Spleen (tissue), 11 donors: ENCODE data around the gene MRPL4. TPM values are rescaled to one million over a fixed set of nuclear protein-coding genes. Genes with fewer than 3 reads are reported as not detected.
"Not testable (repeated sequence)": the region's sequence is repeated elsewhere in the genome, so short reads cannot be mapped to it uniquely, and the experiment has no call there.

Source experiments
- DNase-seq: peaks from one replicate; pipeline ENCODE4 v3.0.0-alpha.2; 2020
- H3K27ac ChIP-seq, 8 donors: fragments of 200-600 bp; sonication (generic) in 7 of 8; 1 replicate in 4 of 8; 2 replicates in 4 of 8; pipeline versions ENCODE4 v1.5.0 to v1.8.0; 2016 to 2021; ENCODE audit warnings: inconsistent platforms in 4 of 8, mild to moderate bottlenecking in 4 of 8, moderate library complexity in 1 of 8
- H3K27me3 ChIP-seq, 7 donors: fragments of 200-600 bp; sonication (generic) in 6 of 7; replicated peaks in 1 of 7; 1 replicate in 4 of 7; 2 replicates in 3 of 7; pipeline versions ENCODE4 v1.5.0 to v1.8.0; 2016 to 2021; ENCODE audit warnings: inconsistent platforms in 3 of 7, mild to moderate bottlenecking in 1 of 7
- H3K36me3 ChIP-seq, 6 donors: fragments of 200-600 bp; sonication (generic) in 5 of 6; 1 replicate in 4 of 6; 2 replicates in 2 of 6; pipeline versions ENCODE4 v1.5.0 to v1.8.0; 2016 to 2021; ENCODE audit warnings: inconsistent platforms in 2 of 6
- H3K4me1 ChIP-seq, 6 donors: fragments of 200-600 bp; sonication (generic) in 5 of 6; 1 replicate in 3 of 6; 2 replicates in 3 of 6; pipeline versions ENCODE4 v1.5.0 to v1.8.0; 2016 to 2021; ENCODE audit warnings: inconsistent platforms in 3 of 6
- H3K4me3 ChIP-seq, 8 donors: fragments of 200-600 bp; sonication (generic) in 7 of 8; 1 replicate in 4 of 8; 2 replicates in 4 of 8; pipeline versions ENCODE4 v1.5.0 to v1.8.0; 2016 to 2021; ENCODE audit warnings: inconsistent platforms in 4 of 8, mild to moderate bottlenecking in 4 of 8, moderate library complexity in 2 of 8
- H3K9me3 ChIP-seq, 8 donors: fragments of 200-600 bp; sonication (generic) in 7 of 8; 1 replicate in 4 of 8; 2 replicates in 4 of 8; pipeline versions ENCODE4 v1.5.0 to v1.8.0; 2016 to 2021; ENCODE audit warnings: inconsistent platforms in 4 of 8
- POLR2A ChIP-seq, 3 donors: fragments of 450-650 bp; IDR thresholded peaks; one replicate each; pipeline ENCODE4 v1.5.1; 2017; ENCODE audit warnings: antibody characterized with exemption in 3 of 3, mild to moderate bottlenecking in 1 of 3
- POLR2AphosphoS5 ChIP-seq, 3 donors: sonication (generic); formaldehyde crosslinking; IDR thresholded peaks; one replicate each; pipeline ENCODE4 v1.5.1; 2017; ENCODE audit warnings: antibody characterized with exemption in 3 of 3
- WGBS, 5 donors: extraction: QIAGEN DNeasy Blood & Tissue Kit in 3 of 5; methylation state at CpG; one replicate each; pipeline versions ENCODE4 v1.1.5 to v1.1.7; 2013 to 2018; 5-methylcytosine and 5-hydroxymethylcytosine counted together
- intact Hi-C: fragments of 100-400 bp; cut with DNase I; formaldehyde crosslinking; loops from one replicate; pipeline ENCODE4 v1.15.0; 2023; ENCODE audit warnings: low total_unique reads
- polyA plus RNA-seq, 3 donors: library from polyadenylated mRNA; stranded (reverse); fragments of 200-250 nt; gene quantifications; one replicate each; pipeline ENCODE4 v1.2.1, GENCODE V29; 2013
- total RNA-seq, 7 donors: library from RNA; depleted of rRNA in 3 of 7; stranded (reverse); fragments of >200 nt in 3 of 7; fragmentation: NEBNext Ultra II Directional in 4 of 7; extraction: Animal tissue kit (Norgen Biotek cat#: 25700) in 4 of 7; gene quantifications; one replicate each; pipeline versions ENCODE4 v1.1.0 to v1.2.1, GENCODE V29; 2016 to 2021
- TF ChIP-seq, protein P1 (sequence below), 11 experiments: fragments of 200-600 bp in 7 of 11; fragments of 450-650 bp in 4 of 11; sonication (generic) in 4 of 11; IDR thresholded peaks in 8 of 11; conservative IDR thresholded peaks in 3 of 11; 1 replicate in 7 of 11; 2 replicates in 4 of 11; pipeline versions ENCODE4 v1.4.0 to v1.8.0; 2016 to 2021; ENCODE audit warnings: antibody characterized with exemption in 11 of 11, inconsistent platforms in 4 of 11, mild to moderate bottlenecking in 1 of 11
- donor health status: healthy with polysubstance abuse.
- donor health status: DM: no; HTN: no; CAD: no; lungs with moderate emphysema.
- donor health status: DM: no; HTN: no; CAD: no.
- donor health status: Bipolar disorder and iron deficiency.
- donor health status: healthy.
- donor health status: DM: no; HTN: no; CAD: no.
- donor health status: DM: yes; HTN: yes; CAD: no.

MRPL4 gene
- total and polyA plus RNA-seq, 10 donors = 31.5 to 60.5 (median 39.0) TPM

DNA sequence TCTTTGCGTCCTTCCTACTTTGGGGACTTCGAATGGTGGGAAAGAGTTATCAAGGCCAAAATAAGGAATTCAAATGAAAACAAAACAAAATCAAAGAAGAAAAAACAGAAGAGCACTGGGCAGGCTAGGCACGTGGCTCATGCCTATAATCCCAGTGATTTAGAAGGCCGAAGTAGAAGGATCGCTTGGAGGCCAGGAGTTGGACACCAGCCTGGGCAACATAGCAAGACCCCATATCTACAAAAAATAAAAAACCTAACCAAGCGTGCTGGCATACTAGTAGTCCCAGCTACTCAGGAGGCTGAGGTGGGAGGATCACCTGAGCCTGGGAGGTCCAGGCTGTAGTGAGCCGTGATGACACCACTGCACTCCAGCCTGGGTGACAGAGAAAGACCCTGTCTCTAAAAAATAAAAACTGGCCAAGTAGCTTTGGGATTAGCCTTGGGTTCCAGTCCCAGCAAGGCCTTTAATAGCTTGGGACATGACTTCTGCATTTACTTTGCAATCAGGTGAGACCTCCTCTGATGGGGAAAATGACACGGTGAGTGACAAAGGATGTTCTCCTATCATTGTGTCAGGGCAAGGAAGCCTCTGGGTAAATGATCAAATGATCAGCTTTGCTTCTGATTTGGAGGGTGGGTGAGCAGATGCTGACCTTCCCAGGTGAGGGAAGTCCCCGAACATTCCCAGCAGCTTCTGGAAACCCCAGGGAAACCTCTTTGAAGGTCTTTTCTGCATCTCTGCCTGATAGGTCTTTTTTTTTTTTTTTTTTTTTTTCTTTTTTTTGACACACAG lies 26.0 kb downstream of the MRPL4 start:
- Histone ChIP-seq H3K4me1 (peaks cover 15 to 97% (median 72%) of the 10 kb centered on the region in 6 donors), H3K27me3 (no peaks in the 10 kb centered on the region), H3K4me3 (no peak overlapping the region), H3K36me3 (peaks cover 0 to 100% (median 67%) of the 10 kb centered on the region in 6 donors), H3K9me3 (no peaks in the 10 kb centered on the region), H3K27ac (peak overlapping the region in 4 of 8 donors; percentile 10 to 36 (median 31))
- no peak for DNase-seq
- TF ChIP-seq POLR2AphosphoS5 (IDR thresholded peaks at IDR 0.05) (no peak), POLR2A (IDR thresholded peaks at IDR 0.05) (no peak)
- TF ChIP-seq, protein P1, sequence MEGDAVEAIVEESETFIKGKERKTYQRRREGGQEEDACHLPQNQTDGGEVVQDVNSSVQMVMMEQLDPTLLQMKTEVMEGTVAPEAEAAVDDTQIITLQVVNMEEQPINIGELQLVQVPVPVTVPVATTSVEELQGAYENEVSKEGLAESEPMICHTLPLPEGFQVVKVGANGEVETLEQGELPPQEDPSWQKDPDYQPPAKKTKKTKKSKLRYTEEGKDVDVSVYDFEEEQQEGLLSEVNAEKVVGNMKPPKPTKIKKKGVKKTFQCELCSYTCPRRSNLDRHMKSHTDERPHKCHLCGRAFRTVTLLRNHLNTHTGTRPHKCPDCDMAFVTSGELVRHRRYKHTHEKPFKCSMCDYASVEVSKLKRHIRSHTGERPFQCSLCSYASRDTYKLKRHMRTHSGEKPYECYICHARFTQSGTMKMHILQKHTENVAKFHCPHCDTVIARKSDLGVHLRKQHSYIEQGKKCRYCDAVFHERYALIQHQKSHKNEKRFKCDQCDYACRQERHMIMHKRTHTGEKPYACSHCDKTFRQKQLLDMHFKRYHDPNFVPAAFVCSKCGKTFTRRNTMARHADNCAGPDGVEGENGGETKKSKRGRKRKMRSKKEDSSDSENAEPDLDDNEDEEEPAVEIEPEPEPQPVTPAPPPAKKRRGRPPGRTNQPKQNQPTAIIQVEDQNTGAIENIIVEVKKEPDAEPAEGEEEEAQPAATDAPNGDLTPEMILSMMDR (IDR thresholded peaks at IDR 0.05 in 8 of 11, conservative IDR thresholded peaks at IDR 0.05 in 3 of 11) = no peak
- 81 to 88% (median 86%) methylated on average over 9 of the region's 9 CpGs for WGBS, 5 donors
- intact Hi-C loops = loop anchor here (10.0 kb wide), 1 partner anchor 57 kb away; the partner anchor contains the start of genes ICAM3 and RAVER1

DNA sequence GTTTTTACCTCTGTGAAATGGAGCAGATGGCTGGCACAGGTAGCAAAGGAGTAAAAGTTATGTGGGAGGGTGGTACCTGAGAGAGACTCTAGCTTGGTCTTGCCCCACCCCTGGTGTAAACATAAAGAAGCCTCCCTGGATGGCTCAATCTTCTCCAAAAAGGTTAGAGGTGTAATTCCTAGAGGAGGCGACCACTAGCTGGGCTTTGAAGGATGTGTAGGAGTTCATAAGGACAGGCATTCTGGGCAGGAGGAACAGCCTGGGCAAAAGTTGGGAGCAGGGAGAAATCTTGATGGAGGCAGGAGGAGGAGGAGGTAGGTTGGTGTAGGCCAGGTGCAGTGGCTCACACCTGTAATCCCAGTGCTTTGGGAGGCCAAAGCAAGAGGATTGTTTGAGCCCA lies 26.9 kb downstream of the MRPL4 start:
- Histone ChIP-seq H3K36me3 (peaks cover 0 to 100% (median 76%) of the 10 kb centered on the region in 6 donors), H3K4me1 (peaks cover 14 to 97% (median 69%) of the 10 kb centered on the region in 6 donors), H3K4me3 (no peak overlapping the region), H3K27me3 (no peaks in the 10 kb centered on the region), H3K9me3 (no peaks in the 10 kb centered on the region), H3K27ac (peak overlapping the region in 2 of 8 donors; percentile 25 to 70)
- TF ChIP-seq POLR2AphosphoS5 (IDR thresholded peaks at IDR 0.05) (peak in 1 of 3 donors; percentile 6), POLR2A (IDR thresholded peaks at IDR 0.05) (no peak)
- intact Hi-C loops = loop anchor here (10.0 kb wide), 1 partner anchor 56 kb away; the partner anchor contains the start of genes ICAM3 and RAVER1
- DNase-seq = no peak
- WGBS, 5 donors = 85 to 100% (median 93%) methylated on average over 1 of the region's 1 CpG

DNA sequence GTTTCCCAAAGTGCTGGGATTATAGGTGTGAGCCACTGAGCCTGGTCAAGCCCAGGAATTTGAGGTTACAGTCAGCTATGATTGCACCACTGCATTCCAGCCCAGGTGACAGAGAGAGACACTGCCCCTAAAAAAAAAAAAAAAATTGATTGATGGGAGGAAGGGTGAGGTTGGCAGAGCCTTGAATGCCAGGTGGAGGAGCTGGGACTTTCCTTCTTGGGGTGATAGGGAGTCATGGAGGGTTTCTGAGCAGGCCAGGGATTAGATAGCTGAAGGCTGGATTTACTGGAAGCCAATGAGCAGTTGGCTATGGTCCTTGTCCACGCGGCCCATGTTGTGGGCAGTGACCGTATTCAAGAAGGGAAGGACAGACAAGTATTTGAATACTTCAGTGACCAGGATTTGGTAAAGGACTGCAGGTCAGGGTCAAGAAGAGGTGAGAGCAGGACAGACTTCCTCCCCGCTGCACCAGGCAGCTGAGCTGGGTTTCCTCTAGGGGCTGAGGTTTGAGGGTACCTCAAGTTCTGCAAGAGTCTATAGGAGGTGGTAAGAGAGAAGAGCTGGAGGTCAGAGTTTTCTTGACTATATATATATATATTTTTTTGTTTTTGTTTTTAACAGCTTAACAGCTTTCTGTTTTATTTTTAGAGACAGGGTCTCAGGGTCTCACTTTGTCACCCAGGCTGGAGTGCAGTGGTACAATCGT lies 27.9 kb downstream of the MRPL4 start:
- intact Hi-C loops = loop anchor here (10.0 kb wide), 1 partner anchor 55 kb away; the partner anchor contains the start of genes ICAM3 and RAVER1
- Histone ChIP-seq H3K4me1 (peaks cover 14 to 97% (median 65%) of the 10 kb centered on the region in 6 donors), H3K9me3 (no peaks in the 10 kb centered on the region), H3K4me3 (no peak overlapping the region), H3K36me3 (peaks cover 0 to 100% (median 79%) of the 10 kb centered on the region in 6 donors), H3K27ac (peak overlapping the region in 6 of 8 donors; percentile 25 to 70 (median 30)), H3K27me3 (no peaks in the 10 kb centered on the region)
- 40 to 51% (median 48%) methylated on average over 5 of the region's 5 CpGs for WGBS, 5 donors
- DNase-seq = no peak
- TF ChIP-seq POLR2A (IDR thresholded peaks at IDR 0.05) = no peak
- TF ChIP-seq POLR2AphosphoS5 (IDR thresholded peaks at IDR 0.05) = peak in 1 of 3 donors; percentile 6

DNA sequence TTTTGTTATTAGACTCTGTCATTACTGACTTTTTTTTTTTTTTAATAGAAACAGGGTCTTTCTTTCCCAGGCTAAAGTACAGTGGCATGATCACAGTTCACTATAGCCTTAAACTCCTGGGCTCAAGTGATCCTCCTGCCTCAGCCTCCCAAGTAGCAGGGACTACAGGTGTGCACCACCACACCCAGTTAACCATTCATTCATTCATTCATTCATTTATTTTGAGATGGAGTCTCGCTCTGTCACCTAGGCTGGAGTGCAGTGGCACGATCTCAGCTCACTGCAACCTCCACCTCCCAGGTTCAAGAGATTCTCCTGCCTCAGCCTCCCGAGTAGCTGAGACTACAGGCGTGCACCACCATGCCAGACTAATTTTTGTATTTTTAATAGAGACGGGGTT lies 30.0 kb downstream of the MRPL4 start:
- WGBS, 5 donors = 90 to 95% (median 94%) methylated on average over 5 of the region's 5 CpGs
- H3K27me3 ChIP-seq, DNase-seq, H3K9me3 ChIP-seq, H3K27ac ChIP-seq, intact Hi-C loops, H3K4me3 ChIP-seq: not testable (repeated sequence)
- peaks cover 3 to 93% (median 74%) of the 10 kb centered on the region in 6 donors for H3K36me3 ChIP-seq
- peaks cover 26 to 97% (median 67%) of the 10 kb centered on the region in 6 donors for H3K4me1 ChIP-seq

DNA sequence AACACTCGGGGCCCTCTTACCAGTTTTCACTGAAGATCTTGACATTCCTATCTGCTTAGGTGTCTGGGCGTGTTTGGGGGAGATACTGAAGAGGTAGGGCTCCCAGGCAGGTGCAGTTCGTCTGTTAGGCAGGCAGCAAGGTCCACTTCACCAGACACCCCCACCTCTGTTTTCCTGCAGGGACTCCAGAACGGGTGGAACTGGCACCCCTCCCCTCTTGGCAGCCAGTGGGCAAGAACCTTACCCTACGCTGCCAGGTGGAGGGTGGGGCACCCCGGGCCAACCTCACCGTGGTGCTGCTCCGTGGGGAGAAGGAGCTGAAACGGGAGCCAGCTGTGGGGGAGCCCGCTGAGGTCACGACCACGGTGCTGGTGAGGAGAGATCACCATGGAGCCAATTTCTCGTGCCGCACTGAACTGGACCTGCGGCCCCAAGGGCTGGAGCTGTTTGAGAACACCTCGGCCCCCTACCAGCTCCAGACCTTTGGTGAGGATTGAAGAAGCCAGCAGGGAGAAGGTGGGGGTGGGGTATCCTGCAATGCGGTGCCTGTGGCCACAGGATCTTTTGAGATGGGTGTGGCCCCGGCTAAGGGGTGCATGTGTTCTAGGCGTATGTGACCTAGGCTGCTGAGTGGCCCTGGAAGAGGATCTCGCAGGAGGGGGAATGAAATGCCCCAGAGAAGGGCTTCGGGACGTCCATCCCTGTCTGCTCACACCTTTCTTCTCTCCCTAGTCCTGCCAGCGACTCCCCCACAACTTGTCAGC lies 31.5 kb downstream of the MRPL4 start:
- H3K4me3 ChIP-seq = no peak overlapping the region
- DNase-seq = no peak
- peaks cover 3 to 79% (median 59%) of the 10 kb centered on the region in 6 donors for H3K36me3 ChIP-seq
- H3K9me3 ChIP-seq = no peaks in the 10 kb centered on the region
- peak overlapping the region in 1 of 8 donors; percentile 8 for H3K27ac ChIP-seq
- H3K27me3 ChIP-seq = peaks cover 0 to 19% (median 13%) of the 10 kb centered on the region in 7 donors
- peaks cover 34 to 97% (median 68%) of the 10 kb centered on the region in 6 donors for H3K4me1 ChIP-seq
- WGBS, 5 donors = 84 to 89% (median 85%) methylated on average over 23 of the region's 23 CpGs
- intact Hi-C loops = no loop called here
- TF ChIP-seq POLR2AphosphoS5 (IDR thresholded peaks at IDR 0.05) (peak in 1 of 3 donors; percentile 50), POLR2A (IDR thresholded peaks at IDR 0.05) (no peak)
- TF ChIP-seq, protein P1 (IDR thresholded peaks at IDR 0.05 in 8 of 11, conservative IDR thresholded peaks at IDR 0.05 in 3 of 11) = no peak
